Measurements from ENCODE around the gene METTL25.

GRCh38 chr12:82507686-82508085 is 149.4 kb downstream of the METTL25 start:
- TF ChIP-seq, protein P1, sequence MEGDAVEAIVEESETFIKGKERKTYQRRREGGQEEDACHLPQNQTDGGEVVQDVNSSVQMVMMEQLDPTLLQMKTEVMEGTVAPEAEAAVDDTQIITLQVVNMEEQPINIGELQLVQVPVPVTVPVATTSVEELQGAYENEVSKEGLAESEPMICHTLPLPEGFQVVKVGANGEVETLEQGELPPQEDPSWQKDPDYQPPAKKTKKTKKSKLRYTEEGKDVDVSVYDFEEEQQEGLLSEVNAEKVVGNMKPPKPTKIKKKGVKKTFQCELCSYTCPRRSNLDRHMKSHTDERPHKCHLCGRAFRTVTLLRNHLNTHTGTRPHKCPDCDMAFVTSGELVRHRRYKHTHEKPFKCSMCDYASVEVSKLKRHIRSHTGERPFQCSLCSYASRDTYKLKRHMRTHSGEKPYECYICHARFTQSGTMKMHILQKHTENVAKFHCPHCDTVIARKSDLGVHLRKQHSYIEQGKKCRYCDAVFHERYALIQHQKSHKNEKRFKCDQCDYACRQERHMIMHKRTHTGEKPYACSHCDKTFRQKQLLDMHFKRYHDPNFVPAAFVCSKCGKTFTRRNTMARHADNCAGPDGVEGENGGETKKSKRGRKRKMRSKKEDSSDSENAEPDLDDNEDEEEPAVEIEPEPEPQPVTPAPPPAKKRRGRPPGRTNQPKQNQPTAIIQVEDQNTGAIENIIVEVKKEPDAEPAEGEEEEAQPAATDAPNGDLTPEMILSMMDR (IDR thresholded peaks at IDR 0.05) = no peak
- no peak for TF ChIP-seq POLR2A (IDR thresholded peaks at IDR 0.05)
